GM23338 (cell line): ENCODE results near the gene LOXHD1. TPM values are rescaled to one million over a fixed set of nuclear protein-coding genes. Genes with fewer than 3 reads are reported as not detected.

Experiments
- ATAC-seq: fragments of 200-7000 bp; cut with Tn5 transposase; 3 replicates; pipeline ENCODE4 v1.9.1; 2020
- DNase-seq: peaks from one replicate; pipeline ENCODE4 v3.0.0-alpha.2; 2015; ENCODE audit warnings: low spot score
- H2AFZ ChIP-seq: fragments of 200-600 bp; sonication (generic); 2 replicates; pipeline ENCODE4 v1.8.0; 2016; ENCODE audit warnings: antibody characterized with exemption, mild to moderate bottlenecking, moderate library complexity
- H3F3A ChIP-seq: fragments of 200-600 bp; sonication (generic); replicated peaks from 2 replicates; pipeline ENCODE4 v1.8.0; 2017; ENCODE audit warnings: antibody characterized with exemption, mixed run types, low read depth
- H3K27ac ChIP-seq: fragments of 200-600 bp; sonication (generic); 2 replicates; pipeline ENCODE4 v1.6.1; 2016; ENCODE audit warnings: low read depth
- H3K27me3 ChIP-seq: fragments of 200-600 bp; sonication (generic); 2 replicates; pipeline ENCODE4 v1.8.0; 2016; ENCODE audit warnings: mild to moderate bottlenecking, mixed run types, moderate library complexity; ENCODE audit not compliant: insufficient read depth
- H3K36me3 ChIP-seq: fragments of 200-600 bp; sonication (generic); 2 replicates; pipeline ENCODE4 v1.8.0; 2016; ENCODE audit warnings: mild to moderate bottlenecking; ENCODE audit not compliant: insufficient read depth
- H3K4me1 ChIP-seq: fragments of 200-600 bp; sonication (generic); 2 replicates; pipeline ENCODE4 v1.8.0; 2016; ENCODE audit warnings: mild to moderate bottlenecking, moderate library complexity; ENCODE audit not compliant: insufficient read depth
- H3K4me2 ChIP-seq: fragments of 200-600 bp; sonication (generic); 2 replicates; pipeline ENCODE4 v1.7.1; 2017; ENCODE audit warnings: mixed run types
- H3K4me3 ChIP-seq: fragments of 200-600 bp; sonication (generic); 2 replicates; pipeline ENCODE4 v1.6.1; 2016; ENCODE audit warnings: mixed run types
- H3K79me2 ChIP-seq: fragments of 200-600 bp; sonication (generic); replicated peaks from 2 replicates; pipeline ENCODE4 v1.8.0; 2017; ENCODE audit warnings: mild to moderate bottlenecking; ENCODE audit not compliant: insufficient read depth
- H3K9me2 ChIP-seq: fragments of 200-600 bp; sonication (generic); 2 replicates; pipeline ENCODE4 v1.8.0; 2017; ENCODE audit not compliant: insufficient read depth
- H4K20me1 ChIP-seq: fragments of 200-600 bp; sonication (generic); replicated peaks from 2 replicates; pipeline ENCODE4 v1.8.0; 2017; ENCODE audit warnings: mild to moderate bottlenecking; ENCODE audit not compliant: insufficient read depth
- H3K27ac Mint-ChIP-seq: 2 replicates; pipeline ENCODE4 v1.8.0; 2020; ENCODE audit warnings: inconsistent platforms, mild to moderate bottlenecking, moderate library complexity, mixed read lengths
- H3K27me3 Mint-ChIP-seq: 3 replicates; pipeline ENCODE4 v1.8.0; 2022; ENCODE audit warnings: low read depth, mild to moderate bottlenecking, moderate library complexity, mixed read lengths, inconsistent platforms; ENCODE audit not compliant: insufficient read depth, poor library complexity
- H3K36me3 Mint-ChIP-seq: 3 replicates; pipeline ENCODE4 v1.8.0; 2021; ENCODE audit warnings: low read depth, mild to moderate bottlenecking, inconsistent platforms, moderate library complexity, mixed read lengths
- H3K4me1 Mint-ChIP-seq: 3 replicates; pipeline ENCODE4 v1.8.0; 2020; ENCODE audit warnings: mild to moderate bottlenecking, inconsistent platforms, mixed read lengths
- H3K4me3 Mint-ChIP-seq: 3 replicates; pipeline ENCODE4 v1.8.0; 2021; ENCODE audit warnings: moderate library complexity, mild to moderate bottlenecking, inconsistent platforms, mixed read lengths
- H3K9me3 Mint-ChIP-seq: 3 replicates; pipeline ENCODE4 v1.8.0; 2020; ENCODE audit warnings: moderate library complexity, mild to moderate bottlenecking, inconsistent platforms, mixed read lengths
- CREB1 ChIP-seq: fragments of 250-450 bp; sonication (Bioruptor Pico); IDR thresholded peaks from 2 replicates; pipeline ENCODE4 v1.5.0; 2020; ENCODE audit warnings: low read depth, mild to moderate bottlenecking, moderate library complexity
- ETS1 ChIP-seq: IDR thresholded peaks from 2 replicates; pipeline ENCODE4 v1.6.1; 2016; ENCODE audit warnings: antibody characterized with exemption
- EZH2 ChIP-seq: fragments of 200-600 bp; sonication (generic); IDR thresholded peaks from one replicate; pipeline ENCODE4 v1.8.0; 2017; ENCODE audit warnings: antibody characterized with exemption, mild to moderate bottlenecking, low read depth; ENCODE audit not compliant: unreplicated experiment
- REST ChIP-seq: IDR thresholded peaks from one replicate; pipeline ENCODE4 v1.6.1; 2018; ENCODE audit warnings: antibody characterized with exemption; ENCODE audit not compliant: unreplicated experiment
- STAT1 ChIP-seq: IDR thresholded peaks from one replicate; pipeline ENCODE4 v1.6.1; 2016; ENCODE audit warnings: antibody characterized with exemption; ENCODE audit not compliant: unreplicated experiment
- ZNF114 ChIP-seq: fragments of 250-450 bp; sonication (Bioruptor Pico); IDR thresholded peaks from 2 replicates; pipeline ENCODE4 v1.5.0; 2020; ENCODE audit warnings: mild to moderate bottlenecking, moderate library complexity
- ZNF331 ChIP-seq: fragments of 250-450 bp; sonication (Bioruptor Pico); IDR thresholded peaks from 2 replicates; pipeline ENCODE4 v1.5.0; 2020; ENCODE audit warnings: low read depth, mild to moderate bottlenecking, moderate library complexity
- polyA plus RNA-seq: library from polyadenylated mRNA; unstranded; fragments of >200 nt; fragmentation: Nextera tagmentation; extraction: Ambion mirVana; gene quantifications from 2 replicates; pipeline ENCODE4 v1.2.1, GENCODE V29; 2016
- total RNA-seq: library from RNA; depleted of rRNA; stranded (reverse); fragments of >200 nt; shearing (Covaris generic); gene quantifications from 2 replicates; pipeline ENCODE4 v1.2.3, GENCODE V29; 2014

Gene LOXHD1
- total and polyA plus RNA-seq, 2 experiments from 2014 or later: 0.17 TPM; not detected in 1

GRCh38 chr18:46528037-46528436 lies 129.0 kb downstream of the LOXHD1 start:
- no peak overlapping the region for H3K4me3 Mint-ChIP-seq
- Histone ChIP-seq H3K4me3 (no peak overlapping the region), H3K4me1 (no peaks in the 10 kb centered on the region), H2AFZ (no peak overlapping the region), H3K4me2 (no peak overlapping the region), H3K79me2 (no peaks in the 10 kb centered on the region), H3K27ac (no peak overlapping the region), H3K36me3 (no peaks in the 10 kb centered on the region), H4K20me1 (no peaks in the 10 kb centered on the region), H3F3A (no peaks in the 10 kb centered on the region), H3K27me3 (no peaks in the 10 kb centered on the region), H3K9me2 (0 out of 2 replicates have a peak, but pooled peaks cover 4% of the 10 kb centered on the region)
- no peaks in the 10 kb centered on the region for H3K9me3 Mint-ChIP-seq
- no peak for ATAC-seq
- H3K36me3 Mint-ChIP-seq: no peaks in the 10 kb centered on the region
- no peak overlapping the region for H3K27ac Mint-ChIP-seq
- H3K27me3 Mint-ChIP-seq: peaks cover 5% of the 10 kb centered on the region
- TF ChIP-seq REST (no peak), ZNF114 (CRISPR knock-in tag) (no peak), ETS1 (no peak), STAT1 (no peak)
- no peaks in the 10 kb centered on the region for H3K4me1 Mint-ChIP-seq
- DNase-seq: no peak

- Histone ChIP-seq H3K4me3 (no peak overlapping the region), H3K79me2 (no peaks in the 10 kb centered on the region), H3K27ac (no peak overlapping the region), H3K27me3 (no peaks in the 10 kb centered on the region), H3K9me2 (peaks cover 5% of the 10 kb centered on the region; the same call in 1 of the 2 replicates), H3K4me1 (no peaks in the 10 kb centered on the region), H2AFZ (no peak overlapping the region), H3F3A (no peaks in the 10 kb centered on the region), H3K4me2 (no peak overlapping the region), H3K36me3 (no peaks in the 10 kb centered on the region), H4K20me1 (no peaks in the 10 kb centered on the region)
- Mint-ChIP-seq H3K9me3 (no peaks in the 10 kb centered on the region), H3K4me1 (no peaks in the 10 kb centered on the region; the same call in 2 of the 3 replicates), H3K36me3 (no peaks in the 10 kb centered on the region), H3K27ac (no peak overlapping the region), H3K4me3 (no peak overlapping the region), H3K27me3 (no peaks in the 10 kb centered on the region)
- ATAC-seq (no peak), DNase-seq (no peak)
- TF ChIP-seq ETS1 (no peak), ZNF331 (CRISPR knock-in tag) (no peak), STAT1 (no peak), REST (no peak), CREB1 (CRISPR knock-in tag) (no peak), EZH2 (no peak)
Measured at GRCh38 chr18:46519870-46520269, 137.2 kb downstream of the LOXHD1 start.
